ENCODE data around the gene FAM180B.
"Not testable (repeated sequence)": the region's sequence is repeated elsewhere in the genome, so short reads cannot be mapped to it uniquely, and the experiment has no call there.

The FAM180B gene

DNA sequence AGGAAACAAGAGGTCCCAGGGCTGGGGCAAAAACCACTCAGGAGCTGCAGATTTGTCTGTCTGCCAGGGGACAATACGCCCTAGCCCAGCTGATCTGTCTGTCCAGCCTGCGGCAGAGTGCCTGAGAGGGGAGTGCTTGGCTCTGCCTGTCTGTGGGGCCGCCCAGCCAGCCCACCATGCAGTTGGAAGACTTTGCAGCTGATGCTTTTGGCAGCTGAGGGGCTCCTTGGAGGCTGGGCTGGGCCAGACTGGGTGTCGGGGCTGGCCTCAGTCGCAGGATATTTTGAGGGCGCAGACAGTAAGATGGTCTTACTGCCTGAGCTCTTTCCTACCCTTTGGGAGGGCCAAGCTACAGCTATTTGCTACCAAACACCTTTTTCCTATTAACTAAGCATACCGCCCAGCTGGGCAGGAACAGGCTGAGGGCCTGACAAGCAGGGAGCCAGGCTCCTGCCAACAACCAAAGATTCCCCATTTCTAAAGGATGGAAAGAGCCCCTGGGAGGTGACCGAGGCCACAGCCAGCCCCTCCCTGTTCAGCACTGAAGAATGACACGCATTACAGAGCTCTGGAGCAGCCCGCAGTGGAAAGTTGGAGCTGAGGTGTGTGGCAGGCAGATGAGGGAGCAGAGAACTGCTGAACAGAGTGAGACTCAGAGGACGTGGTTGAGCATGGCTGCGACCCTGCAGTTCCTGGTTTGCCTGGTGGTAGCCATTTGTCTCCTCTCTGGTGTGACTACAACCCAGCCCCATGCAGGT, at the start of gene FAM180B:
FAM180B (plus strand) TSS at position 581 of the 758 bp plus-strand sequence; CDS start at position 672, 91 bp downstream.
- DNase-seq, result no peak

DNA sequence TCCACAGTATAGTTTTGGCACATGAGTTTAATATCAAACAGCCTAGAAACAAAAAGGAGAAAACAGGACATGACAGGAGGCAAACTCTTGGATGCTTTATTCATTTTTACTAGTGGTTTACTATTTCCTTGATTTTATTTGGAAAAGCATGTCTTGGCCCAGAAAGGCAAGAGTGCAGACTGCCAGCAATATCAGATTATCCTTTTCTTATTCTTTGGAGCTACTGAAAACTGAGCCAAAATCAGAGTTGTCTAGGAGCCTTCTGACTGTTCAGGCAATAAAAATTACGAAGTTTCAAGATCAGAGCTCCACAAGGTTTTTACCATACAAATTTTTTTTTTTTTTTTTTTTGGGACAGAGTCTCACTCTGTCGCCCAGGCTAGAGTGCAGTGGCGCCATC, 49.6 kb upstream of the FAM180B start:
- DNase-seq, result no peak

DNA sequence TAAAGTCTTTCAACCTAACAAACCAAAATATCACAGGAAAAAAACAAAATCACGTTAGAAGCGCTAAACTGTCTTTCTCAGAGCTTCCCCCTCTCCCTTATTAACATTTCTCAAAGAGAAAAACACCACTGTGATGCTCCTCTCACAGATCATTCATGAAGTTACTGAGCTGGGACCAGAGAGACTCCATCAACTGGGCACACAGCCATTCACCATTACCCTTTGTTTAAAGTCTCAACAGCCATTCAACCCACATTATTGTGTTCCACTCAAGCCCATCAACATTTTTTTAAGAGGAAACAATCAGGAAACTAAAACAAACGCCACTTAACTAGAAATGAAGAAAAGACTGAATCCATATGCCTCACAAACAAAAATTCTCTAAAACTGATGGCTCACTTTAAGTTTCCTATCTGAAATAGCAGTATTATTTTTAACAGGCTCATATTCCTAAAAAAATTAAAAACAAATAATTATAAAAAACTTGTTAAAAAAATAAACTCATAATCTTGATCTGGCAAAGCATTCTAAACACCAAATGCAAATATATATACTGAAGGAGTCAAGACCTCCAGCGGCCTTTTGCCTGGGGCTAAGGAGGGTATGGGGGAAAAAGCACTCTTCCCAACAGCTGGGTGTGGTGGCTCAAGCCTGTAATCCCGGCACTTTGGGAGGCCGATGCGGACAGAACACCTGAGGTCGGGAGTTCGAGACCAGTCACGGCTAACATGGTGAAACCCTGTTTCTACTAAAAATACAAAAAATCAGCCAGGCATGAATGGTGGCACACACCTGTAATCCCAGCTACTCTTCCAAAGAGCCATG, 47.5 kb upstream of the FAM180B start:
- DNase-seq, result peak; percentile 58 to 87

DNA sequence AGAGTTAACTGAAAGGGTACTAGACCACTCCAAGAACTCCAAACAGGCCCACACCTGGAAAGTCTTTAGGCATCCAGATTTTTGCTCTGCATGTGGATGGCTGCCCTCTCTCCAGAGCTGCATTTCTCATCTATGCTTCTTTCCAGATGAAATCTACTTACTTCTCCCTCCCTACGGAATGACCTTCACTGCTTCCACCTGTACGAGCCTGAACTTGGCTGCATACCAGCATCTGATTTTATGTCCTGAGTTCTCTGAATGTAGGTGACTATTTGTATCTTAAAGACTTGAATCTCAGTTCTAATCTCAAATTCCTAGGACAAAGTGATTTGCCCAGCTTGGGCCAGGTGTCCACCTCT, 46.8 kb upstream of the FAM180B start:
- DNase-seq, result no peak

DNA sequence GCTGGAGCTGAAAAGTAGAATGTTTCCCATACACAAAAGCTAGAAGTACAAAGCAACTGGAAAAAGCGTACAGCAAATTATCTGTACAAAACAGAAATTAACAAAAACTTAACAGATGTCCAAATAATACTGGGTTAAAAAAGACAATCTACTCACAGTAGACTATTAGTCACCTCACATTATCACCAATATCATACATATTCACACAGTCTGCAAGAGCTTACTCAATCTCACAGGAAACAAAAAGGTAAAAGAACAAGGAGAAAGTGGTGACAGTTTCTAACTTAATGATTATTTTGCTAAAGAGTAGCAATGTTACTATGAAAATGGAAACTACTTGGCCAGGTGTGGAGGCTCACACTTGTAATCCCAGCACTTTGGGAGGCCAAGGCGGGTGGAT, 45.4 kb upstream of the FAM180B start:
- DNase-seq, result no peak

DNA sequence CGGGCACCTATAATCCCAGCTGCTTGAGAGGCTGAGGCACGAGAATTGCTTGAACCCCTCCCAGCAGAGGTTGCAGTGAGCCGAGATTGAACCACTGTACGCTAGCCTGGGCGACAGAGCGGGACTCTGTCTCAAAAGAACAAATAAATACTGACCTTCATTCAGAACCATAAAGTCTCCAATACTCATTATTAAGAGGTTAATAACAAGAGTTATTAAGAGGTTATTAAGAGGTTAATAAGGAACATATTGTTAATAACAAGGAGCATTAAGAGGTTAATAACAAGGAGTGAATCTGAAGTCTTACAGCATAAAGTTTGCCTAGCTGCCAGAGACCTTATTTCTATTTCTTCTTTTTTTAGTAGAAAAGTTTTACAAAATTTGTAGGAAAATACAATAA, 41.2 kb upstream of the FAM180B start:
- DNase-seq, result no peak

DNA sequence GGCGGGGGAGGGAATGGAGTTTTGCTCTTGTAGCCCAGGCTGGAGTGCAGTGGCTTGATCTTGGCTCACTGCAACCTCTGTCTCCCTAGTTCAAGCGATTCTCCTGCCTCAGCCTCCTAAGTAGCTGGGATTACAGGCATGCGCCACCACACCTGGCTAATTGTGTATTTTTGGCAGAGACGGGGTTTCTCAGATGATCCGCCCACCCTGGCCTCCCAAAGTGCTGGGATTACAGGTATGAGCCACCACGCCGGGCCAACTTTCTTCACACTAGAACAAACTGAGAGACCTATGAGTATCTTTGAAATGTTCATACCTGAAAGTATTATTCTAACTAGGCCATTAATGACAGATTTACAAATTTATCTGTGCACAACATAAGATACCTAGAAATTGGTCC, 40.2 kb upstream of the FAM180B start:
- not testable (repeated sequence) for DNase-seq

DNA sequence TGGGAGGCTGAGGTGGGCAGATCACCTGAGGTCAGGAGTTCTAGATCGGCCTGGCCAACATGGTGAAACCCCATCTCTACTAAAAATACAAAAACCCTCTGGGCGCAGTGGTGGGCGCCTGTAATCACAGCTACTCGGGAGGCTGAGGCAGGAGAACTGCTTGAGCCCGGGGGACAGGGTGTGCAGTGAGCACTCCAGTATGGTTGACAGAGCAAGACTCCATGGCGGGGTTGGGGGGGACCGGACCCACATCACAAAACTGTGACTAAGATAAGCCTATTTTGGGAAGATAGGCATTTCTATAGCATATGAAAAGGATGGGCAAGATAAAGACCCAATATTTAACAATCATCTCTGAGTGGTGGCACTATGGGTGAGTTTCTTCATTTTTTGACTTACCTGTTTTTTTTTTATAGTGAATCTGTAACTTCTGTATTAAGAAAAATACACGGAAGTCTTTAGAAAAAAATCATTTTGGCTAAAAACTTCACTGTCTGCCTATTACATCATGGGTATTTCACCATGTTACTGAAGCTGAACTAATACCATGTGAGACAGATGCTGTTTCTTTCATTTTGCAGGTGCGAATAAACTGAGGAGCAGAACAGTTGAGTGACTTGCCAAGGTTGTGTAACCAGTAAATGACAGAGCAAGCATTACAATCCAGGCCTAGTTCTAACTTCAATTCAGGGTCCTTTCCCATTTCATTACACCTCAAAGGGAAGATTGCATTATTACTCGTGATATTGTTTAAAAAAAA, 36.0 kb upstream of the FAM180B start:
- no peak for DNase-seq

DNA sequence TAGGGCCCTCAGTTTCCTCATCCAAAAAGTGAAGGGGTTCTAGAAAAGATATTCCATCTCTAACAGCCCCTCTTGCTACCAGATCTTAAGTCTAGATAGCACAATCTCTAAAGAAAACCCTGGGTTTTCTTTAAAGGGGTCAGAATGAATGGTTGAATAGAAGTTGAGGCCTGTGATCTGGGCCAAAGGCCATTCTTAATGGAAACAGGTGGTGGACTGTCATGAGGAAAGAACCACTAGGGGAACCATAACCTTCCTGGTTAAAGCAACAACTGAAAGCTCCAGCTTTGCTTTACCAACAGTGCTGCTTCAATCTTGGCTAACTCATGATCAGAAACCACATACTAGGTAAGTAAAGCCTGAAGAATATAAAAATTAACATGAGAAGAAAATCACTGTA, 35.4 kb upstream of the FAM180B start:
- DNase-seq, result peak in 1 of 2 experiments; percentile 20

DNA sequence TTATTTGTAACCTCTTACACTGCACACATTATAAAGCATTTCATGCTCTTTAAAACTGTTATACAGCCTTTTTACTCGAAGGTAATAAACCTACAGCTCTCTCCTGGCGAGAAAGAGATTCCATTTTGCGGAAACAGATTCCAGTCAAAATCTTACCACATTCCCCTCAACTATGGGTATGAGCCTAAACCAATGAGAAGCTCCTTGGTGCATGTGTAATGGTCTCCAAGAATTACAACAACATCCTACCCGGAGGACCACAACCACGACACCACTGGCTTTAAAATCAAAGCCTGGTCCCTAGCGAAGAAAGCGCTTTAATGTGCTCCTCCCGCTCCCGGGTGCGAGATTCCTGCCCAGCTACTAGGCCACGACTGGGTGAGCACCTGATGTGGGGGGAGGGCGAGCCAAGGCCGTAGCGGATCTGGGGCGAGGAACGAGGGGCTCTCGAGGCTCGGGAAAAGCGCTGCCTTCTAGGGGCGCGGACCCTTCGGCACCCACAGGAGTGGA, 34.4 kb upstream of the FAM180B start:
- DNase-seq, result peak in 1 of 2 experiments; percentile 37

DNA sequence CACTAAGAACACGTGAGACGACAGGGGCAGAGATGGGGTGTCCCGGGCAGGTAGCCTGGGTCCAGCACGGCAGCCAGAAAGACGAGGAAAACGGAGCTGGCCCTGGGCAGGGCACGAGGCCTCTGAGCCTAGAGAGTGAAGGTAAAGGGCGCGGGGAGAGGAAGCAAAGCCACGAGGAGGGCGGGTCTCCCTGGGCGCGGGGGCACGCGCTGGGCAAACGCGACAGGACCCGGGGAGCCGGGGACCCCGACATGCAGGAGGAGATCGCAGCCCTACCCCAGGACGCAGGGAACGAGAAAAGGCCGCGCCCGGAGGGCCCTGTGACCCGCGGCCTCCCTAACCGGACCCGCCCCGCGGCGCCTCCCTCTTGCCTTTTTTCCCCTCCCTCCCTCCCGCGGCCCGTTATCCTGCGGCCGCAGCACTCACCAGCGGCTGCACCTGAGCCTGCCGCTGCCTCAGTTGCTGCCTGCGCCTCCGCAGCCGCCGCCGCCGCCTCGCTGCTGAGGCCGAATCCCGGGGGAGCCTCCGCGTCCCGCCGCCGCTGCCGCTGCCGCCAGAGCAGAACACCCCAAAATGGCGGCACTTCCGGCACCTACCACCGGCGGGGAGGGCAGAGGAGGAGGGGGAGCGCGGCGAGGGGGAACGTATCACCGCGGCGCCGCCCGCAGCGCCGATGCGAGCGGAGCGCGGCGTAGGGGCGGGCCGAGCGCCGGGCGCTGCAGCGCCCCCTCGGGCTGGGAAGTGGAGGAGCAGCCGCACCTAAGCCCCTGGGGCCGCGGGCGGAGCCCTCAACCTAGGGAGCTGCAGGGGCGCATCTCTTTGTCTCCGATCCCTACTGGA, 33.7 kb upstream of the FAM180B start, which contains the start of gene CELF1:
CELF1 (minus strand) TSS at position 567 of the 840 bp plus-strand sequence. CDS start 53,609 bp downstream, outside the sequence.
- peak; percentile 96 for DNase-seq

- peak in 1 of 2 experiments; percentile 82 for DNase-seq
Measured at GRCh38 chr11:47553406-47553743, 33.1 kb upstream of the FAM180B start.

DNA sequence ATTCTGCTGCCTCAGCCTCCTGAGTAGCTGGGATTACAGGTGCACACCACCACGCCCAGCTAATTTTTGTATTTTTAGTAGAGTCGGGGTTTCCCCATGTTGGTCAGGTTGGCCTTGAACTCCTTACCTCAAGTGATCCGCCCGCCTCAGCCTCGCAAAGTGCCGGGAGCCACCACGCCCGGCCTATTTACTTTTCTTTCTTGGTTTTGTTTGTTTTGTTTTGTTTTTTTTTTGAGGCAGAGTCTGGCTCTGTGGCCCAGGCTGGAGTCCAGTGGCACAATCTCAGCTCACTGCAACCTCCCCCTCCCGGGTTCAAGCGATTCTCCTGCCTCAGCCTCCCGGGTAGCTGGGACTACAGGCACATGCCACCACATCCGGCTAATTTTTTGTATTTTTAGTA, 29.5 kb upstream of the FAM180B start:
- DNase-seq, result not testable (repeated sequence)

DNA sequence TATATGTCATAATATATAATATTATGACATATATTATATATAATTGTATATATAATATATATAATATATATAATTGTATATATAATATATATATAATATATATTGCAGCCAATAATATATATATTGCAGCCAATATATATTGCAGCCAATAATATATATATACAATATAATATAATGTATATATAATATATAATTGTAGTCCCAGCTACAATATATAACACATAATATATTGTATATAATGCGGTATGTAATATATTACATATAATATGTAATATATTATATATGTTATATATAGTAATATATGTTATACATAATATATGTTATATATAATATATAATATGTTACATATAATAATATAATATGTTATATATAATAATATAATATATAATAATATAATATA, 27.8 kb upstream of the FAM180B start:
- DNase-seq, result no peak

- DNase-seq, result no peak
Measured at GRCh38 chr11:47560426-47560825, 26.1 kb upstream of the FAM180B start.

DNA sequence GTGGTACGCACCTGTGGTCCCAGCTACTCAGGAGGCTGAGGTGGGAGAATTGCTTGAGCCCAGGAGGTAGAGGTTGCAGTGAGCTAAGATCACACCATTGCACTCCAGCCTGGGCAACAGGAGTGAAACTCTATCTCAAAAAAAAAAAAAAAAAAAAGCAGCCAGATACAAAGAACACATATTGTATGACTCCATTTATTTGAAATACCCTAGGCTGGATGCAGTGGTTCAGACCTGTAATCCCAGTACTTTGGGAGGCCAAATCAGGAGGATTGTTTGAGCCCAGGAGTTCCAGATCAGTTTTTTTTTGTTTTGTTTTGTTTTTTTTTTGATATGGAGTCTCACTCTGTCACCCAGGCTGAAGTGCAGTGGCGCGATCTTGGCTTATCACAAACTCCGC, 24.1 kb upstream of the FAM180B start:
- DNase-seq, result not testable (repeated sequence)

GRCh38 chr11:47564366-47564765, 22.1 kb upstream of the FAM180B start:
- DNase-seq, result not testable (repeated sequence)

- no peak for DNase-seq
Measured at GRCh38 chr11:47564933-47565339, 21.5 kb upstream of the FAM180B start.

DNA sequence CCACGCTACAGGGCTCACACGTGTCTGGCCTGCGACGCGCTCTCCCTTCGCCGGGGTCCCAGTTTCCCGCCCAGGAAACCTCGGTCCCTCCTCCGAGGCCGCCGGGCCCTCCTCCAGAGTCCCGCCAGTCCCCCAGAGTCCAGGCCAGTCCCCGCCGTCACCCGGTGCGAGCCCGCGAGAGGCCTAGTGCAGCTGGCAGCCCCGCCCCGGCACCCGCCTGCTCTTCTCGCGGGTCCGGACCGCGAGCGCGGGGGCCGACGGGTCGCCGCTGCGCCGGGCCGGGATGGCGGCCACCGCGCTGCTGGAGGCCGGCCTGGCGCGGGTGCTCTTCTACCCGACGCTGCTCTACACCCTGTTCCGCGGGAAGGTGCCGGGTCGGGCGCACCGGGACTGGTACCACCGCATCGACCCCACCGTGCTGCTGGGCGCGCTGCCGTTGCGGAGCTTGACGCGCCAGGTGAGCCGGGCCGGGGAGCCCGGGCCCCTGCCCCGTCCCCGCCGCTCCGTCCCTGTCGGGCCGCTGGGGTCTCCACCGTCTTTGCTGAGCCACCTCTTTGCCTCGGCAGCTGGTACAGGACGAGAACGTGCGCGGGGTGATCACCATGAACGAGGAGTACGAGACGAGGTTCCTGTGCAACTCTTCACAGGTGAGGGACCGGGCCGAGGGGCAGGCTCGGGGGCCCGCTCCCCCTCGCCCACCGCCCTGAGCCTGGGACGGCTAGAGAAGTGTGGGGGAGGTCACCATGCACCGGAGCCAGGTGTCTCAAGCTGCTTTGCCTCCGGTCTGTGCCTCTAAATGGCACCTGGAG, 20.9 kb upstream of the FAM180B start, which contains the start of gene PTPMT1:
PTPMT1 (plus strand) TSS at position 260 of the 809 bp plus-strand sequence; CDS start at position 284, 24 bp downstream.
- peak; percentile 70 to 74 for DNase-seq

GRCh38 chr11:47566149-47566698, 20.3 kb upstream of the FAM180B start:
- no peak for DNase-seq

DNA sequence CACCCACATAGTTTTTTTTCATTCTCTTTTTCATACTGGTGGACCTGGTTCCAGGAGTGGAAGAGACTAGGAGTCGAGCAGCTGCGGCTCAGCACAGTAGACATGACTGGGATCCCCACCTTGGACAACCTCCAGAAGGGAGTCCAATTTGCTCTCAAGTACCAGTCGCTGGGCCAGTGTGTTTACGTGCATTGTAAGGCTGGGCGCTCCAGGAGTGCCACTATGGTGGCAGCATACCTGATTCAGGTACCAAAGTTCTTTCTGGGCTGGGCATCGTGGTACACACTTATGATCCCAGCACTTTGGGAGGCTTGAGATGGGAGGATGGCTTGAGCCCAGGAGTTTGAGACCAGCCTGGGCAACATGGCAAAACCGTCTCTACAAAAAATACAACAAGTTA, 16.8 kb upstream of the FAM180B start:
- no peak for DNase-seq
